Stimulated activated CD8-positive, alpha-beta memory T cell treated with anti-CD3 and anti-CD28 coated beads, Interleukin-7, amount 100 ng/mL, for 48 hours (primary cell): ENCODE data around the gene PRR22.

Experiments
- DNase-seq, 2 donors: peaks; one replicate each; pipeline ENCODE4 v3.0.0-alpha.2; 2020; ENCODE audit warnings: low read depth in 1 of 2; ENCODE audit errors: extremely low read depth in 1 of 2

The PRR22 gene

DNA sequence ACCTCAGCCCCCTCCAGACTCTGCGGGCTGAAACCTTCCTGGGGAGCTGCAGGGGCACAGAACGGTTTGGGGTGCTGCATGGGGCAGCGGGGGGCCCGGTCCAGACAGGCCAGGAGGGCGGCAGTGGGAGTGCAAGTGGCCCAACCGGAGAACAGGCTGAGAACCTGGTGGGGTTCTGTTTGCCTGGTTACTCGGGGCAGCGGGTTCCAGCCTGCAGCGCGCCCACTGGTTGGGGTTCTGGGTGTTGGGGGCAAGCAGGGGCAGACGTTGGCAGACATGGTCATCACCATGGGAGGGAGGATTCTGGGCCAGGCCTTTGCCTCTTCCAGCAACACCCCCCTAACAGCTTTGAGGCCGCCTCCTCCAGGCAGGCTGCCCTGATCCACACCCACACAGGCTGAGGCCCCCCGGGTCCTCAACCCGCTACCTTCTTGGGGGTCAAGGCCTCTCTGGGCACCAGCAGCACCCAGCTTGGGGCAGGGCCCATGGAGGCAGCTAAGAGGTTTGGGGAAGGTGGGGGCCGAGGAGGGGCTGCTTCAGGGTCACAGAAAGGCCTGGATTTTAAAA, at the start of gene PRR22:
TSS of gene PRR22 (minus strand) at position 166 of the 567 bp plus-strand sequence. CDS start at position 80, 86 bp downstream.
- DNase-seq, result no peak

DNA sequence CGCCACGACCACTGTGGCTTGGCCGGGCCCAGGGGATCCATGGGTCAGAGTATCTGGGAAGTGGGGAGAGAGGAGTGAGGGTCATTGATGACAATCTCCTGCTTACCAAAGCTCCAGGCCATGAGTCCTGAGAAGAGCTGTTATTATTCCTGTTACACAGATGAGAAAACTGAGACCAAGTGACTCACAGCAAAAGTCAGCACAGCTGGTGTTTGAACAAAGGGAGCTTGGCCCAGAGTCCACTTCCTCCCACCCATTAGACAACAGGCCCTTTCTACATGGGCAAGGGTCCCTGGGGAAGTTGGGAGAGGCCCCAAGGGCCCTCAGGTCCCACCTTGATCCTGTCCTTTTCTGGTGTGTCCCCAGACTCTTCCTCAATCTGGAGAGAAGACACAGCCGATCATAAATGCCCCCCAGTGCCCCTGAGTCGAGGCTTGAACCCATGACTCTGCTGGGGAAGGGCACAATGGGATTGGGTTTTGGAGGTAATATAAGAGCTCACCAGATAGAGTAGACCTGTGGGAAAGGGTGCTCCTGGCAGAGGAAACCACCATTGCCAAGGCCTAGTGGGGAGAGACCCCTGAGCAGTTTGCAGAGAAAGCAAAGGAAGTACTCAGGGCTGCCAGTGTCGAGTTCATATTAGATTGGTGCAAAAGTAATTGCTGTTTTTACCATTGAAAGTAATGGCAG, 48.1 kb upstream of the PRR22 start:
- no peak for DNase-seq

DNA sequence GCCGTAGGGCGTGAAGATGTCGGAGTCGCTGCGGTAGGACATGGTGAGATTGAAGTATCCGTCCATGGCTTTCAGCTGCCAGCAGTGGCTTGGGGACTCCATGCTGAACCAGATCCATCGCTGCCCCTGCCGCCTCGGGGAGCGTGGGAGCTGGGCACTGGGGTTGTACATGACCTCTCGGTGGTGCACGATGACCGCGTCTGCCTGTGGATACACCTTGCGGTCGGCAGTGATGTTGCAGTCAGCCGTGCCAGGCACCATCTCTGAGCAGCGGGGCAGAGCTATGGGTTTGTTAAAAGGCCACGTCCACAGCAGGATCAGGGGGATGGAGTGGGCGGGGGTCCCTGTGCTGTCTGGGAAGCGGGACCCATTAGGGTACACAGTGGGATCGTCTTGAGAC, 47.5 kb upstream of the PRR22 start:
- no peak for DNase-seq

DNA sequence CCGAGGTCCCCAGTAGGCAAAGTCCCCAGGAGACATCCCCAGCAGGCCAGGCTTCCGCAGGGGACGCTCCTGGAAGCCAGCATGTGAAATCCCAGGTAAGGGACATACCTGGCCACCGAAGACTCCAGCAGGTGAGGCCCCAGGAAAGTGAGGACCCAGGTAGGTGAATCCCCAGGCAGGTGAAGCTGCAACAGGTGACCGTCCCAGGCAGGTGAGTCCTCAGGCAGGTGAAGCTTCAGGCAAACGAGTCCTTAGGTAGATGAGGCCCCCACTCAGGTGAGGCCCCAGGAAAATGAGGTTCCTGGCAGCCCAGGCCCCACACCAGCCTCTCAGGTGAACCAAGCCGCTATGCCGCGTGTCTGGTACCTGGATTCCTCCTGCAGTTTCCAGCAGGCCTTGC, 46.6 kb upstream of the PRR22 start:
- no peak for DNase-seq

DNA sequence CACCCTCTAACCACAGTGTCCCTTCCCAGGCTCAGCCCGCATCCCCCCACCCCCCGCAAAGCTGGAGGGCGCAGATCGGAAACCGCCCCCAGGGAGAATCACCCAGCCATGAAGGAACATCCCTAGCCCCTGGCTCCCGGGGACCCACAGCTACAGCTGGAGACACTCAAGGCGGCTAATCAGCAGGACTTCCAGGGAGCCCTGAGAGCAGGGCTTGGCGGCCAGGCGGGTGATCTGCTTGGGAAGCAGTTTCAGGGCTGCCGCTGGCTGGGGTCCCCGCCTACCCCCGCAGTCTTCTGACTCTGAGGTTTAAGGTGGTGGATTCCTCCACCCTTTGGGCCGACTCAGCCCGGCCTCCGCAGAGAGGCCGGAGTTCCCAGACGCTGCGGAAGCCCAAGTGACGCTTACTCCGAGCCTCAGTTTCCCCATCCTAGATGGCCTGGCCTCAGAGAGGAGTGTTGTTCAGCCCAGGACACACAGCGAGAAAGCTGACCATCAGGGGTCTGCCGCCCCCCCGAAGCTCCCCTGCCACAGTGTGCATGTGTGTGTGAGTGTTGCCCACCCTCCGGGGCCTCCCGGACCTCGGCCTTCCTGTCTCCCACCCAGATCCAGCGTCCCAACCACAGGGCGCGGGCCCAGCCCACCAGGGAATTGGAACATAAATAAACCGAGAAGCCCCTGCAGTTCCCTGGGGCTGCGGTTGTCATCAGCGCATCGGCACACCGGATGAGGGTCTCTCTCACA, 45.2 kb upstream of the PRR22 start:
- no peak for DNase-seq

DNA sequence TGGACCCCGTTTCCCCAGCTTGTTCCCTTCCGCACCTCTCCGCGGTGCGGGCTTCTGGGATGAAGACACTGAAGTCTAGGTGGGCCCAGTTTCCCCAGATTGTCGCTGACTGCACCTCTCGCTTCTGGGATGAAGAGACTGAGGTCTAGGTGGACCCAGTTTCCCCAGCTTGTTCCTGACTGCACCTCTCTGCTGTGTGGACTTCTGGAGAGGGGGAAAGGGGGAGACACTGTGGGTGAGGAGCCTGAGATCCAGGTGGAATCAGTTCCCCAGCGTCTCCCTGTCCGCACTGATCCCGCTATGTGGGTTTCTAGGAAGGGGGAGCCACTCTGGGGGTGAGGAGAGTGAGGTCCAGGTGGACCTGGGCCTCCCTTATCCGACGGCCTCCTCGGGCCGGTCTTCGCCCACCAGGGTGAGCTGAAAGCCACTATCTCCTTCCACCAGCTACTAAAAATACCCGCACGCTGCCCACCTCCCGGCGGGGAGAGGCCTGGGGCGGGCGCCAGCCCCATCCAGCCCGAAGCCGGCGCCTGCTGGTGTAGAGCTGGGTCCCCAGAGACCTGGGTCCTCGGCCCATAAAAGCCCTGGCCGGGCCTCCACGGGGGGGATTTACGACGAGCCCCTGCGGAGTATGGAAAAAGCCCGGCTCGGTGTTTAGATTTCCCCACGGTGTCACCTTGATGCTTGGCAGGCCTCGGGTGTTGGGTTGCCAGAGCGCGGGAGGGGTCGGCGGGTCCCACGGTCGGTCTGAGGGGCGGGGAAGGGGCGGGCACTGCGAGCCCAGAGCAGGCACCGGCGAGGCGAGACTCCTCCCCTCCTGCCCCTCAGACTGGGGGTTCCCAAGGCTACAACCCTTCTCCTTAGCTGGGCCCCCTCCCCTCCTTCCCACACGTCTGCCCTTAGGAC, 44.4 kb upstream of the PRR22 start:
- DNase-seq, result peak in 1 of 2 donors; percentile 30

DNA sequence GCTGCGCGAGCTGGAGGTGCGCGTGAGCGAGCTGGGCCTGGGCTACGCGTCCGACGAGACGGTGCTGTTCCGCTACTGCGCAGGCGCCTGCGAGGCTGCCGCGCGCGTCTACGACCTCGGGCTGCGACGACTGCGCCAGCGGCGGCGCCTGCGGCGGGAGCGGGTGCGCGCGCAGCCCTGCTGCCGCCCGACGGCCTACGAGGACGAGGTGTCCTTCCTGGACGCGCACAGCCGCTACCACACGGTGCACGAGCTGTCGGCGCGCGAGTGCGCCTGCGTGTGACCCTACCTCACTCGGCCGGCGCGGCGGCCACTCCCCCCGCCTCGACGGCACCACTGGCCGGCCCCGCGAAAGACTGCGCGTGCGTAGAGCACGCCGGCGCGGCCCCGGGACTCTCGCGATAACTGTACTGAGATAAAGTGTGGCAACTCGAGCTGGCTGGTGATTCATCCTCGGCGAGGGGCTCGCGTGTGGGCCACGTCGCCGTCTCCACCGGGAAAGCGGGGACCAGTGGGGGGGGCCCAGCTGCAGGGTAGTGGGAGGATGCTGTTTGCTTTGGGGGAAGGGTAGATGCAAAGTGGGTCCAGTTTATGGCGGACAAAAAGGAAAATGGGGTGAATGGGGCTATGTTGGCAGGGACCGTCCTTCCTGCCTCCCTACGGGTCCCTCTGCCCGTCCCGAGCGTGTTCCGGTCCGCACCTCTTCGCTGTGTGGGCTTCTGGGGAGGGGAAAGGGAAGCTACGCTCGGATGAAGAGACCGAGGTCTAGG, 43.5 kb upstream of the PRR22 start:
- DNase-seq, result peak; percentile 89 to 98

DNA sequence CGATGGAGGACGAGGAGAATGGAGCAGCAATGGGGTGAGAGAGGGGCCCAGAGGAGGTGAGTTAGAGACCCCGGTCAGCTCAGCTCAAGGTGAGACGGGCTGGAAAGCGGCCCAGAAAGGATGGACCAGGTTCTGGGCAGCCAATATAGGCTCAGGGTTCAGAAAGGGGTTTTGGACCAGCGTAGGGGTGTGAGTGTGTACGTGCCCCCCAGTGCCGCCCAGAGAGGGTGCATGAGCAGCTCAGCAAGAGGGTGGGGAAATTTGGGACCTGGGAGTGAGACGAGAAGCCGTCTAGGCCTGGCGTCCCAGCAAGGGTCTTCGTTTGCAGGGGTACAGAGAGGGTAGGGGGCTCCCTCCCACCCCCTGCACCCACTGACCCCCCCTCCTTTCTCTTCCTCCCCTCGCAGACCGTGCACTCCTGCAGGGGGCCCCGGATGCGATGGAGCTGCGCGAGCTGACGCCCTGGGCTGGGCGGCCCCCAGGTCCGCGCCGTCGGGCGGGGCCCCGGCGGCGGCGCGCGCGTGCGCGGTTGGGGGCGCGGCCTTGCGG, 42.9 kb upstream of the PRR22 start:
- no peak for DNase-seq

DNA sequence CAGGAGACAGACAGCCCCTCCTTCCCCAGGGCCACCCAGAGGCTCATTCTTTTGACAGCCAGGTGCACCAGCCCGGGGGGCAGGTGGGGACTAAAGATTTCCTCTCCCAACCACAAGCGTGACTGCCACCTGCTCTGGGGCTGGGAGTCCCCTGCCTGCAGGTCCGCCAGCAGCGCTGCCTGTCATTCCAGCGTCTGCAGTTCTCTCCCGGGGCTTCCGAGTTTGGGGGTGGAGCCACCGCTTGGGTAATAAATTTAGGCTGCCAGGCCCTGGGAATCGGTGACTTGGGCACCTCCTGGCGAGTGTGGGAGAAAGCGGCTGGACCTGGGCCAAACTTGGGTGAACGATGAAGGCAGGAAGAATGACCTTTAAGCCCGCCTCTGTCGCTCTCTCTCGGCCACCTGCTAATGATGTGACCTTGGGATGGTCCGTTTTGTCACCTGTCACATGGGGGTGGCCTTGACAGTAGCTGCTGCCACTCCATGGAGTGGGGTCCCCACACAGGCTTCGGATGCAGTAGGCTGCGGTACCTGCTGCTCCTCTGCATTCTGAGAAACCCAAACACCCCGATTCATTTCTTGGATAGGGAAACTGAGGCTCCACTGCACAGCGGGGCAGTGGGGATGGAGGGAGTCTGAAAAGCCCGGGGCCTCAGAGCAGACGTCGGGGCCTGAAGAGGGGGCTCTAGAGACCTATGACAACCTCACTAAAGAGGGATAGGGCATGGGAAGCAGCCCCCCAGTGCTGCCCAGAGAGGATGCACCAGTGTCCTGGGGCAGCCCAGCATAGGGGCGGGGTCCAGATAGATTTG, 42.2 kb upstream of the PRR22 start:
- DNase-seq, result no peak

DNA sequence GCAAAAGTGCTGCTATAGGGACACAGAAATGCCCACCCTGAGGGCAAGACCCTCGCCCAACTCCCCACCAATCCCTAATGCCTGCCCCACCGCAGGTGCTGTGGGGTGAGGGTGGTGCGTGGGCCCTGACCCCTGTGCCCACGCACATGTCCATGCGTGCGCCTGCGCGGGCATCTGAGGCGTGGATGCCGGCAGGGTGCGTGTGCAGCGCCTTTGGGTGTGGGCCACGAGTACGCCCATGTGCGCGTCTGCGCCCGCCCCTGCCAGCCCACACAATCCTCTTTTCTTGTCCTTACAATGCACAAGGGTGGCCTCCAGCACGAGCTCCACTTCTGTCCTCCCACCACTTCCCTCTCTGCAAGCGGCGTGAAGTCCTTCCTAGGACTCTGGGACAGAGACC, 40.6 kb upstream of the PRR22 start:
- DNase-seq, result no peak

DNA sequence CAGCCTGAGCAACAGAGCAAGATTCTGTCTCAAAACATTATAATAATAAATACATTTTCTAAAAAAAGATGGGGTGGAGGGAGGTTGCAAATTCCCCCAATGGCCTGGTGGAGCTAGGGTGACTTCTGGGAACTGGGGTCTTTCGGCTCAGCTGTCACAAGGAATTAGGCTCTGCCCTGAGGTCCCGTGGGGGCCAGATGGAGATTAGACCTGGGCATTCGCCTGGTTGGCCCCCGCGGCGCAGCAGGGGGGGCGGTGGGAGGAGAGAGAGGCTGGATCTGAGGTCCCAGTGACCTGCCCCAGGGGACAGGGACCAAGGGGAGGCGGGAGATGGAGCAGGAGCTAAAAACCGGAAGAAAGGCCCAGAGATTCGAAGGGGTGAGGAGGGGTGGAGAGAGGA, 40.2 kb upstream of the PRR22 start:
- no peak for DNase-seq

DNA sequence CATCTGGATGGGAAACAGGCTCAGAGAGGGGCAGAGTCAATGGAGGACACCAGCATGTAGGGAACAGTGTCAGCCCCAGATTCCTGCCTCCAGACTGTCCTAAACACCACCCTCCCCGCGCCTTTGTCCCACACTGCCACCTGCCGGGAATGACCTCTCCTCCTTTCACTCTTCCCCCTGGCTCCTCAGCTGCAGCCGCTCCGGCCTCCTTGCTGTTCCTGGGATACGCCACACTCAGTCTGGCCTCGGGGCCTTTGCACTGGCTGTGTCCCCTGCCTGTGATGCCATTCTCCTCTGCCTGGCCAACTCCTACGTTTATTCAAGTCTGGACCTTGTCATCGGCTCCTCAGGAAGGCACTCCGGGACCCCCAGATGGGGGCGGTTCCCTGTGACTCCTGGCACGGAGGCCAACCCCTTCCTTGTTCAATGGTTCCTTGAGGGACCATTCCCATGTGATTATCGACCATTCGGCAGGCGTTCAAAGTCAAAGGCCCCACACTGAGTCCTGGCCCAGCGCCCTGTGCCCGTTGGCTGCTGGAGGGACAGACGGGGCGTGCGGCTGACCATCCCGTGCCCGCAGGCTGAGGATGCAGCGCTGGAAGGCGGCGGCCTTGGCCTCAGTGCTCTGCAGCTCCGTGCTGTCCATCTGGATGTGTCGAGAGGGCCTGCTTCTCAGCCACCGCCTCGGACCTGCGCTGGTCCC, 39.2 kb upstream of the PRR22 start:
- DNase-seq, result no peak

DNA sequence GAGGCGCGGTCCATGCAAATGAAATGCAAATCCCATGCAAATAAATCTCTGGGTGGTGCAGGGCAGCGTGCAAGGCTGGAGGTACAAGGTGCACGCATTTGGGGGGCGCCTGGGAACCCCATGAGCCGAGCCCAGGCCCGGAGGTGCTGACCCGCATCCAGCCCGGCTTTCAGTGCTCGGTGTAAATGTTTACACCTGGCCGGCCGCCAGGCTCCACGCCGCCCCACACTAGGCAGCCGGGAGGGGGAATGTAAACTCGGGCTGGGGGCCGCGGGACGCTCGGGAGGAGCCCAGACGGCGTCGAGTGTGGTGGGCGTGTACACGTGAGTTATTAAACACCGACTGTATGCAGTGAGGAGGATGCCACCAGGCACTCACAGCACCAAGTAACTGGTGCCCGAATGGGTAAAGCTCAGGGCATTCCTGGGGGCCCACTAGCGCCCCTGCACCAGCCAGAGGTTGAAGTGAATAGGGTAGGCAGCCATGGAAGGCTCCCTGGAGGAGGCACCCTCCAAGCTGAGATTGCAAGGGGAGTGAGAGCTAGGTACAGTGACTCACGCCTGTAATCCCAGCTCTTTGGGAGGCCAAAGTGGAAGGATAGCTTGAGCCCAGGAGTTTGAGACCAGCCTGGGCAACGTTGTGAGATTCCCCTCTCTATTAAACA, 37.8 kb upstream of the PRR22 start:
- no peak for DNase-seq

DNA sequence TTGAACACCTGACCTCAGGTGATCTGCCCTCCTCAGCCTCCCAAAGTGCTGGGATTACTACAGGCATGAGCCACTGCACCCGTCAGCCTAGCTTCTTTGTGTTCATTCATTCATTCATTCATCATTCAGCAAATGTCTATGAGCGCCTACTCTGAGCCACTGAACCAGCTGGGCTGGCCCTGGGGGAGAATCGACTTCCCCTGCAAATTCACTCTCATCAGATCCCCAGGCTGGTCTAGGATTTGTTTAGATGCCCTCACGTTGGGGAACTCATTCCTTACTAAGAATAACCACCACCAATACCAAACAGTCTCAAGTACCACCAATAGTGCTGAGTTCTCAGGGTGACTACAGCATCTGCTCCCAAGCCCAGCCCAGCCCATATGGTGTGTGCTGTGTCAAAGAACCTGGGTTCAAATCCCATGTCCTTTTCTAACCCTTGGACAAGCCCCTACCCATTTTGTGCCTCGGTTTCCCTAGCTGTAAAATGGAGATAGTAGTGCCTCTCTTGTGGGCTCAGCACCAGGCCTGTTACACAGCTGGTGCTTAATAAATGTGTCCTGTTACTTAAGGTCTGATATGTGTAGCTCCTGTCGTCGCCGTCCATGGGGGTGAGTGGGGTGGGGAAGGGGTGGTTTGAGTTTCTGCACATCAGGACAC, 37.1 kb upstream of the PRR22 start:
- no peak for DNase-seq

DNA sequence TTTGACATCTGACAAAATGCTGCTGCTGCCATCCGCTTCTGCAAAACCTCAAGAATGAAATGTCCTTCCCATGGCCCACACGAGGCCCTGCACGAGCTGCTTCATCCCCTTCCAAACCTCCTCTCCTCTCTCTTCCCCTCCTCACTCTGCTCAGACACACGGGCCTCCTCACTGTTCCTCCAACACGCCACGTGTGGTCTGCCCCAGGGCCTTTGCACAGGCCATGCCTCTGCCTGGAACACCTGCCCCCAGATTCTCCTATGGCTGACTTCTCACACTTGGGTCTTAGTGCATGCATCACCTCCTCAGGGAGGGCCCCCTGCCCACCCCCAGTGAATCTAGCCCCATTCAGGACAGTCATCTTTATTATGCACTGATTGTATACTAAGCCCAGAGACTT, 36.2 kb upstream of the PRR22 start:
- no peak for DNase-seq

DNA sequence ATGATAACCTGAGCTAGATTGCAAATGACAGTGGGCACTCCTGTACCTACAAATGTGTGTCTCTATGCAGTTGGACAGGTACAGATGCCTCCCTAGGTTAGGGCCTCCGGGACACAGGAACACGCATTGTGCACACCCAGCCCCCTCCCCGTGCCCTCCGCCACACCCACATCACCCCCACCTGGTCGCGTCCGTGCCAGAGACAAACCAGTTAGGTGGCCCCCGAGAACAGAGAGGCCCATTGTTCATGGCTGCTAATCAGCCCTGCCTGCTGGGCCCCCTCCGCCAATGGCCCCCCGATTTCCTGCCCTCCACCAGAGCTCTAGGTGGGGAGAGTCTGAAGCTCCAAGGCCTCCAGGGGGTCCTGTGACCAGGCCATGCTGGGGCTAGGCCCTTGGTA, 34.0 kb upstream of the PRR22 start:
- DNase-seq, result no peak

DNA sequence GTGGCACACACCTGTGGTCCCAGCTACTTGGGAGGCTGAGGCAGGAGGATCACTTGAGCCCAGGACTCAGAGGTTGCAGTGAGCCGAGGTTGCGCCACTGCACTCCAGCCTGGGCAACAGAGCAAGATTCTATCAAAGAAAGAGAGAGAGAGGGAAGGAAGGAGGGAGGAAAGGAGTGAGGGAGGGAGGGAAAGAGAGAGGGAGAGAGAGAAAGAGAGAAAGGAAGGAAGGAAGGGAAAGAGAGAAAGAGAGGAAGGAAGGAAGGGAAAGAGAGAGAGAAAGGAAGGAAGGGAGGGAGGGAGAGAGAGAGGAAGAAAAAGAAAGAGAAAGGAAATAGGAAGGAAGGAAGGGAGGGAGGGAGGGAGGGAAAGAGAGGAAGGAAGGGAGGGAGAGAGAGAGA, 32.7 kb upstream of the PRR22 start:
- no peak for DNase-seq

DNA sequence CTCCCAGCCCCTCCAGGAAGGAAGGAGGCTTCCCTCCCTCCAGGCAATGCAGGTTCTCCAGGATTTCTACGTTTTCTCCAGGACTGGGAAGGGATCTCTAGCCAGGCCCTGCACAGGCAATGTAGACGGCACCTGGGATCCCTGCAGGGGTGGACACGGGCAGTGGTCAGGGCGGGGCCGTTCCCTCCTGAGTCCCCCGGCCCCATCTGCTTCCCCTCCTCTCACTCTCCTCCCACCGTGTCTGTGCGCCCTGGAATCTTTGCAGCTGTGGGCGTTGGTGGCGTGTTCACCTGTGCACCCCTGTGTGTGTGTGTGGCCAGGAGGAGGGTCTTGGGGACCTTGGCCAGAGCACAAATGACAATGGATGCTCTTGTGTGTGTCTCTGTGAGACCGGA, 30.3 kb upstream of the PRR22 start:
- DNase-seq, result no peak
